DOHH2 (cell line): Measurements from ENCODE around the gene PDXDC1.
"Not testable (repeated sequence)": the region's sequence is repeated elsewhere in the genome, so short reads cannot be mapped to it uniquely, and the experiment has no call there.

Experiments used
- H3F3A ChIP-seq: fragments of 200-600 bp; sonication (generic), shearing (Covaris generic); 2 replicates; pipeline ENCODE4 v1.6.0; 2016; ENCODE audit warnings: antibody characterized with exemption, mild to moderate bottlenecking; ENCODE audit not compliant: control insufficient read depth, insufficient read depth
- H3K27ac ChIP-seq: fragments of 200-600 bp; sonication (generic); 2 replicates; pipeline ENCODE4 v1.5.1; 2014; ENCODE audit warnings: low read depth, mild to moderate bottlenecking, low read length, moderate library complexity
- H3K27me3 ChIP-seq: fragments of 200-600 bp; sonication (generic); 2 replicates; pipeline ENCODE4 v1.6.1; 2014; ENCODE audit warnings: mild to moderate bottlenecking, low read length, mixed read lengths; ENCODE audit not compliant: control insufficient read depth
- H3K36me3 ChIP-seq: fragments of 200-600 bp; sonication (generic); 2 replicates; pipeline ENCODE4 v1.6.1; 2014; ENCODE audit warnings: mild to moderate bottlenecking, low read length, moderate library complexity, mixed read lengths; ENCODE audit not compliant: control insufficient read depth
- H3K4me1 ChIP-seq: fragments of 200-600 bp; sonication (generic); 2 replicates; pipeline ENCODE4 v1.6.1; 2014; ENCODE audit warnings: mild to moderate bottlenecking, low read length, mixed read lengths; ENCODE audit not compliant: control insufficient read depth
- H3K4me2 ChIP-seq: fragments of 200-600 bp; sonication (generic); 2 replicates; pipeline ENCODE4 v1.6.0; 2014; ENCODE audit warnings: mild to moderate bottlenecking, low read length, moderate library complexity
- H3K4me3 ChIP-seq: fragments of 200-600 bp; sonication (generic); 2 replicates; pipeline ENCODE4 v1.5.1; 2014; ENCODE audit warnings: mild to moderate bottlenecking, low read length, mixed read lengths
- H3K79me2 ChIP-seq: fragments of 200-600 bp; sonication (generic); 2 replicates; pipeline ENCODE4 v1.6.1; 2014; ENCODE audit warnings: mild to moderate bottlenecking, low read length, mixed read lengths; ENCODE audit not compliant: control insufficient read depth
- H3K9me2 ChIP-seq: fragments of 200-600 bp; sonication (generic); replicated peaks from 2 replicates; pipeline ENCODE4 v1.6.1; 2014; ENCODE audit warnings: mild to moderate bottlenecking, low read length, mixed read lengths; ENCODE audit not compliant: control insufficient read depth
- H3K9me3 ChIP-seq: fragments of 200-600 bp; sonication (generic); 2 replicates; pipeline ENCODE4 v1.6.1; 2014; ENCODE audit warnings: antibody characterized with exemption, low read length, mixed read lengths; ENCODE audit not compliant: control insufficient read depth, insufficient read depth
- H4K20me1 ChIP-seq: fragments of 200-600 bp; sonication (generic); 2 replicates; pipeline ENCODE4 v1.6.0; 2014; ENCODE audit warnings: low read depth, mild to moderate bottlenecking, antibody characterized with exemption, low read length, moderate library complexity; ENCODE audit not compliant: control insufficient read depth, insufficient read depth
- EZH2phosphoT487 ChIP-seq: fragments of 200-600 bp; sonication (generic); IDR thresholded peaks from 2 replicates; pipeline ENCODE4 v1.6.1; 2017; ENCODE audit warnings: borderline replicate concordance, mild to moderate bottlenecking, antibody characterized with exemption, low read length, moderate library complexity, mixed read lengths
- TF ChIP-seq, protein P1 (sequence below): fragments of 200-600 bp; sonication (generic); IDR thresholded peaks from one replicate; pipeline ENCODE4 v1.5.1; 2014; ENCODE audit warnings: antibody characterized with exemption, mild to moderate bottlenecking, low read depth, low read length; ENCODE audit not compliant: poor library complexity, severe bottlenecking

PDXDC1 gene

GRCh38 chr16:15028801-15029698 is 54.2 kb downstream of the PDXDC1 start:
- H3K27ac ChIP-seq, H3K9me2 ChIP-seq, H3K4me1 ChIP-seq, H3F3A ChIP-seq, H4K20me1 ChIP-seq, H3K9me3 ChIP-seq, H3K79me2 ChIP-seq, H3K4me2 ChIP-seq, H3K27me3 ChIP-seq, H3K4me3 ChIP-seq: not testable (repeated sequence)
- peaks cover 47% of the 10 kb centered on the region for H3K36me3 ChIP-seq

- H4K20me1 ChIP-seq, H3K4me3 ChIP-seq, H3F3A ChIP-seq, H3K4me1 ChIP-seq, H3K9me3 ChIP-seq, H3K9me2 ChIP-seq, H3K27me3 ChIP-seq, H3K4me2 ChIP-seq, H3K27ac ChIP-seq, H3K79me2 ChIP-seq: not testable (repeated sequence)
- H3K36me3 ChIP-seq, result peaks cover 54% of the 10 kb centered on the region
These were observed 54.9 kb downstream of the PDXDC1 start for GRCh38 chr16:15029749-15030148.

DNA sequence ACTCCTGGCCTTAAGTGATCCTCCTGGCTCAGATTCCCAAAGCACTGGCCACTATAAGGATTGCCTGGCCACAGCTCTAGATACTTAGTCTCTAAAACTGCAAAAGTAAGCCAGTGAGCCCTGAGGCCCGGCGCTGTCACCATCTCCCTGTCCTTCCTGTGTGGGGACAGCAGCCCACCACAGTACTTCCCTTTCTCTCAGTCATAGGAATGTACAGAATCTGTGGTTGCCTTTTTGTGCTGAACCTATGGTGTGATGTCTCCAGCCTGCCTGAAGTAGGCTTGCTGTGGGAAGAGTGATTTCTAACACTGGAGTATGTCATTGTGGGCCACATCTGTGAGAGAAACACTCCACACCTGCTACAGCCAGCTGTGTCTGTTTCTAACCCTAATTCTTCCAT is 56.4 kb downstream of the PDXDC1 start:
- Histone ChIP-seq H3K9me3 (no peaks in the 10 kb centered on the region), H3K36me3 (peaks cover 60% of the 10 kb centered on the region), H3K27ac (no peak overlapping the region), H3K27me3 (no peaks in the 10 kb centered on the region), H4K20me1 (no peaks in the 10 kb centered on the region), H3K9me2 (no peaks in the 10 kb centered on the region), H3K4me2 (no peak overlapping the region), H3K4me1 (no peaks in the 10 kb centered on the region; the same call in 1 of the 2 replicates), H3K4me3 (no peak overlapping the region), H3K79me2 (0 out of 2 replicates have a peak, but pooled peaks cover 2% of the 10 kb centered on the region), H3F3A (no peaks in the 10 kb centered on the region)
- no peak for TF ChIP-seq EZH2phosphoT487
- TF ChIP-seq, protein P1, sequence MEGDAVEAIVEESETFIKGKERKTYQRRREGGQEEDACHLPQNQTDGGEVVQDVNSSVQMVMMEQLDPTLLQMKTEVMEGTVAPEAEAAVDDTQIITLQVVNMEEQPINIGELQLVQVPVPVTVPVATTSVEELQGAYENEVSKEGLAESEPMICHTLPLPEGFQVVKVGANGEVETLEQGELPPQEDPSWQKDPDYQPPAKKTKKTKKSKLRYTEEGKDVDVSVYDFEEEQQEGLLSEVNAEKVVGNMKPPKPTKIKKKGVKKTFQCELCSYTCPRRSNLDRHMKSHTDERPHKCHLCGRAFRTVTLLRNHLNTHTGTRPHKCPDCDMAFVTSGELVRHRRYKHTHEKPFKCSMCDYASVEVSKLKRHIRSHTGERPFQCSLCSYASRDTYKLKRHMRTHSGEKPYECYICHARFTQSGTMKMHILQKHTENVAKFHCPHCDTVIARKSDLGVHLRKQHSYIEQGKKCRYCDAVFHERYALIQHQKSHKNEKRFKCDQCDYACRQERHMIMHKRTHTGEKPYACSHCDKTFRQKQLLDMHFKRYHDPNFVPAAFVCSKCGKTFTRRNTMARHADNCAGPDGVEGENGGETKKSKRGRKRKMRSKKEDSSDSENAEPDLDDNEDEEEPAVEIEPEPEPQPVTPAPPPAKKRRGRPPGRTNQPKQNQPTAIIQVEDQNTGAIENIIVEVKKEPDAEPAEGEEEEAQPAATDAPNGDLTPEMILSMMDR, result no peak

GRCh38 chr16:15031586-15031985 is 56.8 kb downstream of the PDXDC1 start:
- Histone ChIP-seq H3K27me3 (no peaks in the 10 kb centered on the region), H3K9me2 (no peaks in the 10 kb centered on the region), H4K20me1 (no peaks in the 10 kb centered on the region), H3K27ac (no peak overlapping the region), H3K9me3 (no peaks in the 10 kb centered on the region), H3K4me1 (no peaks in the 10 kb centered on the region; the same call in 1 of the 2 replicates), H3K4me3 (no peak overlapping the region), H3K79me2 (0 out of 2 replicates have a peak, but pooled peaks cover 2% of the 10 kb centered on the region), H3F3A (no peaks in the 10 kb centered on the region), H3K36me3 (peaks cover 64% of the 10 kb centered on the region), H3K4me2 (no peak overlapping the region)
- TF ChIP-seq, protein P1, result no peak
- no peak for TF ChIP-seq EZH2phosphoT487
